ENCODE data around the gene HLA-E.

GRCh38 chr6:30462482-30462881 lies 26.8 kb upstream of the HLA-E start:
- TF ChIP-seq, protein P1, sequence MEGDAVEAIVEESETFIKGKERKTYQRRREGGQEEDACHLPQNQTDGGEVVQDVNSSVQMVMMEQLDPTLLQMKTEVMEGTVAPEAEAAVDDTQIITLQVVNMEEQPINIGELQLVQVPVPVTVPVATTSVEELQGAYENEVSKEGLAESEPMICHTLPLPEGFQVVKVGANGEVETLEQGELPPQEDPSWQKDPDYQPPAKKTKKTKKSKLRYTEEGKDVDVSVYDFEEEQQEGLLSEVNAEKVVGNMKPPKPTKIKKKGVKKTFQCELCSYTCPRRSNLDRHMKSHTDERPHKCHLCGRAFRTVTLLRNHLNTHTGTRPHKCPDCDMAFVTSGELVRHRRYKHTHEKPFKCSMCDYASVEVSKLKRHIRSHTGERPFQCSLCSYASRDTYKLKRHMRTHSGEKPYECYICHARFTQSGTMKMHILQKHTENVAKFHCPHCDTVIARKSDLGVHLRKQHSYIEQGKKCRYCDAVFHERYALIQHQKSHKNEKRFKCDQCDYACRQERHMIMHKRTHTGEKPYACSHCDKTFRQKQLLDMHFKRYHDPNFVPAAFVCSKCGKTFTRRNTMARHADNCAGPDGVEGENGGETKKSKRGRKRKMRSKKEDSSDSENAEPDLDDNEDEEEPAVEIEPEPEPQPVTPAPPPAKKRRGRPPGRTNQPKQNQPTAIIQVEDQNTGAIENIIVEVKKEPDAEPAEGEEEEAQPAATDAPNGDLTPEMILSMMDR (conservative IDR thresholded peaks at IDR 0.05; ENCODE audit: low read length) = no peak
- TF ChIP-seq EZH2phosphoT487 (IDR thresholded peaks at IDR 0.05; ENCODE audit: borderline replicate concordance) = no peak

Data from Loucy (cell line).